Renal cortex interstitium (tissue), 11 donors: Measurements from ENCODE around the gene GRIN3B. TPM values are rescaled to one million over a fixed set of nuclear protein-coding genes. Genes with fewer than 3 reads are reported as not detected.

Experiments
- DNase-seq, 11 donors: peaks; one replicate each; pipeline ENCODE4 v3.0.0-alpha.2; 2013; ENCODE audit warnings: low read depth in 9 of 11, low spot score in 4 of 11; ENCODE audit errors: extremely low read depth in 1 of 11
- polyA plus RNA-seq, 3 donors: library from polyadenylated mRNA; unstranded; fragments of 120-200 nt; gene quantifications; one replicate each; pipeline ENCODE4 v1.2.1, GENCODE V29; 2013; ENCODE audit not compliant: insufficient read length in 3 of 3

GRIN3B gene
- polyA plus RNA-seq, 3 donors: 0.37 to 2.0 (median 1.2) TPM

- no peak for DNase-seq
Observed at GRCh38 chr19:1050989-1051788, 51.0 kb downstream of the GRIN3B start.

GRCh38 chr19:1051791-1052190 lies 51.6 kb downstream of the GRIN3B start:
- DNase-seq: no peak

- DNase-seq: no peak
Observed at GRCh38 chr19:1052349-1052975, 52.2 kb downstream of the GRIN3B start.

- no peak for DNase-seq
Observed at GRCh38 chr19:1053176-1054101, 53.2 kb downstream of the GRIN3B start.

GRCh38 chr19:1054102-1055027 lies 54.1 kb downstream of the GRIN3B start:
- no peak for DNase-seq

- DNase-seq: no peak
Observed at GRCh38 chr19:1055028-1055425, 54.8 kb downstream of the GRIN3B start.

- DNase-seq: no peak
Observed at GRCh38 chr19:1055886-1056620, 55.8 kb downstream of the GRIN3B start.

- no peak for DNase-seq
Observed at GRCh38 chr19:1057176-1057855, 57.1 kb downstream of the GRIN3B start.

GRCh38 chr19:1058112-1058511 lies 57.9 kb downstream of the GRIN3B start:
- DNase-seq: no peak

Other genes starting within 250 kb of the GRIN3B start
- gene MISP, start 249.3 kb upstream of the GRIN3B start, polyA plus RNA-seq: 10 to 100 TPM in 1 of 3 donors, 1 to 10 TPM in 2; 4.4 to 14.4 (median 5.8) TPM
- 100 to 1,000 TPM; 349 to 460 (median 382) TPM for gene PTBP1, start 203.0 kb upstream of the GRIN3B start, polyA plus RNA-seq
- gene PLPPR3, start 178.5 kb upstream of the GRIN3B start, polyA plus RNA-seq: 10 to 100 TPM in 2 of 3 donors, 1 to 10 TPM in 1; 8.2 to 19.3 (median 15.8) TPM
- gene AZU1, start 172.6 kb upstream of the GRIN3B start, polyA plus RNA-seq: 1 to 10 TPM; 1.4 to 1.9 (median 1.9) TPM
- 1 to 10 TPM in 2 of 3 donors, under 1 TPM in 1; 0.81 to 2.4 (median 1.6) TPM for gene PRTN3, start 159.4 kb upstream of the GRIN3B start, polyA plus RNA-seq
- gene ELANE, start 148.1 kb upstream of the GRIN3B start, polyA plus RNA-seq: under 1 TPM; 0.33 to 0.98 (median 0.34) TPM
- 1 to 10 TPM; 1.9 to 4.9 (median 3.9) TPM for gene CFD, start 140.8 kb upstream of the GRIN3B start, polyA plus RNA-seq
- gene MED16, start 107.2 kb upstream of the GRIN3B start, polyA plus RNA-seq: 10 to 100 TPM; 40.3 to 68.6 (median 58.3) TPM
- gene RNU6-9, start 106.9 kb upstream of the GRIN3B start, polyA plus RNA-seq: not detected
- gene R3HDM4, start 87.2 kb upstream of the GRIN3B start, polyA plus RNA-seq: 10 to 100 TPM; 33.7 to 55.0 (median 49.0) TPM
- 1 to 10 TPM in 2 of 3 donors, under 1 TPM in 1; 0.34 to 1.2 (median 1.1) TPM for gene KISS1R, start 83.1 kb upstream of the GRIN3B start, polyA plus RNA-seq
- 10 to 100 TPM; 19.9 to 37.0 (median 28.3) TPM for gene ARID3A, start 74.4 kb upstream of the GRIN3B start, polyA plus RNA-seq
- 10 to 100 TPM; 30.6 to 72.6 (median 54.1) TPM for gene WDR18, start 16.1 kb upstream of the GRIN3B start, polyA plus RNA-seq
- gene TMEM259, start 20.7 kb downstream of the GRIN3B start, polyA plus RNA-seq: 100 to 1,000 TPM in 2 of 3 donors, 10 to 100 TPM in 1; 92.3 to 145 (median 126) TPM
- gene RNU6-2, start 21.1 kb downstream of the GRIN3B start, polyA plus RNA-seq: not detected
- gene CNN2, start 26.2 kb downstream of the GRIN3B start, polyA plus RNA-seq: 100 to 1,000 TPM; 163 to 196 (median 180) TPM
- gene ABCA7, start 39.7 kb downstream of the GRIN3B start, polyA plus RNA-seq: 10 to 100 TPM in 1 of 3 donors, 1 to 10 TPM in 2; 7.2 to 10.1 (median 8.2) TPM
- gene ARHGAP45, start 66.7 kb downstream of the GRIN3B start, polyA plus RNA-seq: 10 to 100 TPM in 2 of 3 donors, 1 to 10 TPM in 1; 8.5 to 15.7 (median 15.4) TPM
- 100 to 1,000 TPM; 120 to 167 (median 144) TPM for gene POLR2E, start 95.0 kb downstream of the GRIN3B start, polyA plus RNA-seq
- gene GPX4, start 103.6 kb downstream of the GRIN3B start, polyA plus RNA-seq: 100 to 1,000 TPM; 237 to 269 (median 243) TPM
- gene SBNO2, start 173.8 kb downstream of the GRIN3B start, polyA plus RNA-seq: 10 to 100 TPM; 14.9 to 23.6 (median 18.3) TPM
- gene STK11, start 205.4 kb downstream of the GRIN3B start, polyA plus RNA-seq: 10 to 100 TPM; 56.8 to 62.2 (median 59.0) TPM
- gene CBARP, start 237.6 kb downstream of the GRIN3B start, polyA plus RNA-seq: 1 to 10 TPM; 1.5 to 8.7 (median 2.0) TPM
- 100 to 1,000 TPM in 2 of 3 donors, 10 to 100 TPM in 1; 82.2 to 145 (median 129) TPM for gene ATP5F1D, start 241.3 kb downstream of the GRIN3B start, polyA plus RNA-seq
- gene MIDN, start 248.2 kb downstream of the GRIN3B start, polyA plus RNA-seq: 10 to 100 TPM; 42.1 to 70.7 (median 67.6) TPM